ENCODE data around the gene RNASE13. TPM values are rescaled to one million over a fixed set of nuclear protein-coding genes. Genes with fewer than 3 reads are reported as not detected.
"Not testable (repeated sequence)": the region's sequence is repeated elsewhere in the genome, so short reads cannot be mapped to it uniquely, and the experiment has no call there.

The RNASE13 gene
- polyA plus RNA-seq, 2 of the 4 experiments (the other 2 are of a cell fraction): not detected

- no peaks in the 10 kb centered on the region for H3K4me1 ChIP-seq
- CTCF ChIA-PET: interaction anchor here (1.5 to 7.3 kb wide), 6 partner anchors 26 to 72 kb away, joined by 4 to 323 read pairs (median 10); partner anchors contain the start of genes ARHGEF40 and NDRG2
- H3K9me3 ChIP-seq: no peaks in the 10 kb centered on the region
- ATAC-seq (no peak), FAIRE-seq (no peak), DNase-seq (ENCODE audit: low read depth in 1 of 2, low spot score in 1 of 2) (no peak)
- H3K4me2 ChIP-seq: no peak overlapping the region
- H3K27ac ChIP-seq: no peak overlapping the region
- POLR2A ChIA-PET: no interaction called here
- no peak for TF ChIP-seq ZNF302 (CRISPR knock-in tag; IDR thresholded peaks at IDR 0.05)
- TF ChIP-seq MAZ (IDR thresholded peaks at IDR 0.05; ENCODE audit: borderline replicate concordance, low read depth, low read length): no peak
- TF ChIP-seq HMGXB4 (CRISPR knock-in tag; IDR thresholded peaks at IDR 0.05; ENCODE audit: borderline replicate concordance): no peak
- TF ChIP-seq CBX8 (IDR thresholded peaks at IDR 0.05): no peak
- no peak for TF ChIP-seq ZC3H11A (IDR thresholded peaks at IDR 0.05)
- WGBS (ENCODE audit: missing lambda C conversion rate): 31% methylated on average over 8 of the region's 8 CpGs
- H3K4me3 ChIP-seq: no peak overlapping the region
Measured at GRCh38 chr14:21042918-21043317, 8.3 kb upstream of the RNASE13 start.

- ATAC-seq (no peak), FAIRE-seq (no peak), DNase-seq (ENCODE audit: low read depth in 1 of 2, low spot score in 1 of 2) (no peak)
- CTCF ChIA-PET: interaction anchor here (0.8 to 7.3 kb wide), 7 partner anchors 8 to 346 kb away, joined by 3 to 323 read pairs (median 24); partner anchors contain the start of gene NDRG2
- Histone ChIP-seq H3K9me3 (no peaks in the 10 kb centered on the region), H3K27ac (no peak within 1 kb of the TSS), H3K4me3 (no peak within 1 kb of the TSS), H3K4me1 (no peaks in the 10 kb centered on the region), H3K4me2 (no peak within 1 kb of the TSS)
- POLR2A ChIA-PET: no interaction called here
- no peak for TF ChIP-seq JUNB (IDR thresholded peaks at IDR 0.05)
- TF ChIP-seq FOXS1 (CRISPR knock-in tag; IDR thresholded peaks at IDR 0.05): no peak
- TF ChIP-seq HMGXB4 (CRISPR knock-in tag; IDR thresholded peaks at IDR 0.05; ENCODE audit: borderline replicate concordance): no peak
- no peak for TF ChIP-seq NFE2L2 (conservative IDR thresholded peaks at IDR 0.05; ENCODE audit: low read length)
- TF ChIP-seq MYC (IDR thresholded peaks at IDR 0.05; ENCODE audit: borderline replicate concordance, low read length): no peak
- no peak for TF ChIP-seq NPAS2 (CRISPR knock-in tag; IDR thresholded peaks at IDR 0.05; ENCODE audit: borderline replicate concordance)
- TF ChIP-seq, protein P1, sequence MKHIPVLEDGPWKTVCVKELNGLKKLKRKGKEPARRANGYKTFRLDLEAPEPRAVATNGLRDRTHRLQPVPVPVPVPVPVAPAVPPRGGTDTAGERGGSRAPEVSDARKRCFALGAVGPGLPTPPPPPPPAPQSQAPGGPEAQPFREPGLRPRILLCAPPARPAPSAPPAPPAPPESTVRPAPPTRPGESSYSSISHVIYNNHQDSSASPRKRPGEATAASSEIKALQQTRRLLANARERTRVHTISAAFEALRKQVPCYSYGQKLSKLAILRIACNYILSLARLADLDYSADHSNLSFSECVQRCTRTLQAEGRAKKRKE (CRISPR knock-in tag; IDR thresholded peaks at IDR 0.05; ENCODE audit: low read depth): no peak
- TF ChIP-seq RNF2 (IDR thresholded peaks at IDR 0.05; ENCODE audit: borderline replicate concordance, low read depth): no peak
- TF ChIP-seq TFCP2L1 (CRISPR knock-in tag; IDR thresholded peaks at IDR 0.05): no peak
- no peak for TF ChIP-seq E2F6 (IDR thresholded peaks at IDR 0.05; ENCODE audit: borderline replicate concordance, low read depth)
- no peak for TF ChIP-seq ZFP36 (IDR thresholded peaks at IDR 0.05; ENCODE audit: borderline replicate concordance, partially characterized antibody)
- TF ChIP-seq ZC3H11A (IDR thresholded peaks at IDR 0.05): no peak
- no peak for TF ChIP-seq EHF (CRISPR knock-in tag; IDR thresholded peaks at IDR 0.05)
- no peak for TF ChIP-seq ELK1 (IDR thresholded peaks at IDR 0.05; ENCODE audit: low read depth, low read length)
- no peak for TF ChIP-seq JUN (IDR thresholded peaks at IDR 0.05)
- TF ChIP-seq KDM5A (IDR thresholded peaks at IDR 0.05): no peak
- no peak for TF ChIP-seq PHF8 (IDR thresholded peaks at IDR 0.05; ENCODE audit: borderline replicate concordance, low read depth)
- TF ChIP-seq, protein P2, sequence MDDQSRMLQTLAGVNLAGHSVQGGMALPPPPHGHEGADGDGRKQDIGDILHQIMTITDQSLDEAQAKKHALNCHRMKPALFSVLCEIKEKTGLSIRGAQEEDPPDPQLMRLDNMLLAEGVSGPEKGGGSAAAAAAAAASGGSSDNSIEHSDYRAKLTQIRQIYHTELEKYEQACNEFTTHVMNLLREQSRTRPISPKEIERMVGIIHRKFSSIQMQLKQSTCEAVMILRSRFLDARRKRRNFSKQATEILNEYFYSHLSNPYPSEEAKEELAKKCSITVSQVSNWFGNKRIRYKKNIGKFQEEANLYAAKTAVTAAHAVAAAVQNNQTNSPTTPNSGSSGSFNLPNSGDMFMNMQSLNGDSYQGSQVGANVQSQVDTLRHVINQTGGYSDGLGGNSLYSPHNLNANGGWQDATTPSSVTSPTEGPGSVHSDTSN (IDR thresholded peaks at IDR 0.05): no peak
- no peak for TF ChIP-seq KDM1A (IDR thresholded peaks at IDR 0.05; ENCODE audit: low read depth)
- no peak for TF ChIP-seq BCL3 (IDR thresholded peaks at IDR 0.05)
- WGBS (ENCODE audit: missing lambda C conversion rate): 63% methylated on average over 11 of the region's 11 CpGs
Measured at GRCh38 chr14:21041676-21042433, 7.2 kb upstream of the RNASE13 start, which contains the start of gene RNASE7. Gene RNASE7 (plus strand): TSS chr14:21042362. CDS start chr14:21042993, 631 bp downstream.

GRCh38 chr14:21040941-21041340 is 6.3 kb upstream of the RNASE13 start:
- H3K9me3 ChIP-seq; FAIRE-seq; H3K4me2 ChIP-seq; DNase-seq (ENCODE audit: low read depth in 1 of 2, low spot score in 1 of 2); H3K4me3 ChIP-seq; ATAC-seq; POLR2A ChIA-PET; H3K4me1 ChIP-seq; H3K27ac ChIP-seq: not testable (repeated sequence)
- CTCF ChIA-PET: interaction anchor here (0.8 to 7.3 kb wide), 31 partner anchors 8 to 349 kb away, joined by 3 to 323 read pairs (median 8); partner anchors contain the start of genes NDRG2, RNASE8 and TPPP2
- WGBS (ENCODE audit: missing lambda C conversion rate): 58% methylated on average over 3 of the region's 3 CpGs

Measured in A549 (cell line).